Keratinocyte (primary cell): ENCODE measurements around the gene DGKD.

Experiments used
- EZH2 ChIP-seq: IDR thresholded peaks from one replicate; pipeline ENCODE4 v1.6.1; 2012; ENCODE audit warnings: inconsistent platforms, mild to moderate bottlenecking, low read length, moderate library complexity
- TF ChIP-seq, protein P1 (sequence below), 3 experiments: IDR thresholded peaks in 1 of 3; conservative IDR thresholded peaks in 1 of 3; optimal IDR thresholded peaks in 1 of 3; 2 replicates in 2 of 3; 3 replicates in 1 of 3; pipeline versions ENCODE3 to v1.5.1; 2011; ENCODE audit warnings: low read length in 3 of 3, mild to moderate bottlenecking in 3 of 3, moderate library complexity in 2 of 3, control low read depth in 1 of 3, inconsistent platforms in 1 of 3; ENCODE audit not compliant: insufficient read depth in 2 of 3; ENCODE audit errors: extremely low read depth in 1 of 3

DNA sequence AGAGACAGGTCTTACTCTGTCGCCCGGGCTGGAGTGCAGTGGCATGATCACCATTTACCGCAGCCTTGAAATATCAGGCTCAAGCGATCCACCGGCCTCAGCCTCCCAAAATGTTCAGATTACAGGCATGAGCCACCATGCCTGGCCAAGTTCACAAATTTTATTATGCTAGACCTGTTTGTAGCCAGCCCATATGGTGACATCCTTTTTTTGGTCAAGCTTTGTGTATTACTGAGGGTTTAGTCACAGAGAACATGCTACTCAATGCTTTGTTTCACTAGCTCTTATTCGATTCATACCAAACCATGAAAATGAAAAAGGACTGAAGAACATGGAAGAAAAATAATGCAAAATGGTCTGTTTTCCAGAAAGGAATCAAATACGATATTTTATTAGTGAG, 41.4 kb downstream of the DGKD start:
- TF ChIP-seq, protein P1, sequence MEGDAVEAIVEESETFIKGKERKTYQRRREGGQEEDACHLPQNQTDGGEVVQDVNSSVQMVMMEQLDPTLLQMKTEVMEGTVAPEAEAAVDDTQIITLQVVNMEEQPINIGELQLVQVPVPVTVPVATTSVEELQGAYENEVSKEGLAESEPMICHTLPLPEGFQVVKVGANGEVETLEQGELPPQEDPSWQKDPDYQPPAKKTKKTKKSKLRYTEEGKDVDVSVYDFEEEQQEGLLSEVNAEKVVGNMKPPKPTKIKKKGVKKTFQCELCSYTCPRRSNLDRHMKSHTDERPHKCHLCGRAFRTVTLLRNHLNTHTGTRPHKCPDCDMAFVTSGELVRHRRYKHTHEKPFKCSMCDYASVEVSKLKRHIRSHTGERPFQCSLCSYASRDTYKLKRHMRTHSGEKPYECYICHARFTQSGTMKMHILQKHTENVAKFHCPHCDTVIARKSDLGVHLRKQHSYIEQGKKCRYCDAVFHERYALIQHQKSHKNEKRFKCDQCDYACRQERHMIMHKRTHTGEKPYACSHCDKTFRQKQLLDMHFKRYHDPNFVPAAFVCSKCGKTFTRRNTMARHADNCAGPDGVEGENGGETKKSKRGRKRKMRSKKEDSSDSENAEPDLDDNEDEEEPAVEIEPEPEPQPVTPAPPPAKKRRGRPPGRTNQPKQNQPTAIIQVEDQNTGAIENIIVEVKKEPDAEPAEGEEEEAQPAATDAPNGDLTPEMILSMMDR (optimal IDR thresholded peaks at IDR 0.05 in 1 of 3, IDR thresholded peaks at IDR 0.05 in 1 of 3, conservative IDR thresholded peaks at IDR 0.05 in 1 of 3; ENCODE audit: extremely low read depth in 1 of 3, insufficient read depth in 2 of 3, low read length in 3 of 3): no peak
- no peak for TF ChIP-seq EZH2
